H1 (cell line): ENCODE results near the gene CSTF3.

ENCODE experiments used
- CTCF ChIP-seq, 3 experiments: IDR thresholded peaks; 1 replicate in 2 of 3; 2 replicates in 1 of 3; pipeline versions ENCODE4 v1.5.1 to v1.6.1; 2011; ENCODE audit warnings: low read length in 3 of 3, mild to moderate bottlenecking in 3 of 3, inconsistent platforms in 2 of 3, low read depth in 1 of 3, moderate library complexity in 1 of 3; ENCODE audit not compliant: insufficient read depth in 1 of 3; ENCODE audit errors: control extremely low read depth in 1 of 3
- POLR2A ChIP-seq, 2 experiments: IDR thresholded peaks; 1 replicate in 1 of 2; 2 replicates in 1 of 2; pipeline ENCODE4 v1.6.1; 2011; ENCODE audit warnings: low read depth in 2 of 2, low read length in 2 of 2, mild to moderate bottlenecking in 2 of 2; ENCODE audit errors: control extremely low read depth in 1 of 2

GRCh38 chr11:33182246-33182878, 21.1 kb upstream of the CSTF3 start:
- no peak for TF ChIP-seq POLR2A (IDR thresholded peaks at IDR 0.05; ENCODE audit: control extremely low read depth in 1 of 2, low read depth in 2 of 2, low read length in 2 of 2)
- TF ChIP-seq CTCF (IDR thresholded peaks at IDR 0.05; ENCODE audit: control extremely low read depth in 1 of 3, insufficient read depth in 1 of 3, low read depth in 1 of 3, low read length in 3 of 3): no peak
